DND-41 (cell line): ENCODE results near the gene DYSF.

Source experiments
- EZH2 ChIP-seq: IDR thresholded peaks from 3 replicates; pipeline ENCODE4 v1.6.1; 2012; ENCODE audit warnings: borderline replicate concordance, low read depth, mild to moderate bottlenecking, moderate library complexity, low read length, inconsistent platforms; ENCODE audit not compliant: severe bottlenecking
- TF ChIP-seq, protein P1 (sequence below): IDR thresholded peaks from 2 replicates; pipeline ENCODE4 v1.5.1; 2012; ENCODE audit warnings: borderline replicate concordance, low read length, moderate library complexity, mild to moderate bottlenecking; ENCODE audit not compliant: poor library complexity, severe bottlenecking; ENCODE audit errors: extremely low read depth

DNA sequence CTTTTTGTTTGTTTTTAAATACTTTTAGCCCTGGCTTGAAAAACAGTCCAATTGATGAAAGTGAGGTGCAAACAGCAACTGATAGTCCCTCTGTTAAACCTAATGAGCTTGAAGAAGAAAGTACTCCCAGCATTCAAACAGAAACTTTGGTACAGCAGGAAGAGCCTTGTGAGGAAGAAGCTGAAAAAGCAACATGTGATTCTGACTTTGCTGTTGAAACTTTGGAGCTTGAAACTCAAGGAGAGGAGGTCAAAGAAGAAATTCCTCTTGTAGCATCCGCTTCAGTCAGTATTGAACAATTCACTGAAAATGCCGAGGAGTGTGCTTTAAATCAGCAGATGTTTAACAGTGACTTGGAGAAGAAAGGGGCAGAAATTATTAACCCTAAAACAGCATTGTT lies 30.6 kb upstream of the DYSF start:
- TF ChIP-seq, protein P1, sequence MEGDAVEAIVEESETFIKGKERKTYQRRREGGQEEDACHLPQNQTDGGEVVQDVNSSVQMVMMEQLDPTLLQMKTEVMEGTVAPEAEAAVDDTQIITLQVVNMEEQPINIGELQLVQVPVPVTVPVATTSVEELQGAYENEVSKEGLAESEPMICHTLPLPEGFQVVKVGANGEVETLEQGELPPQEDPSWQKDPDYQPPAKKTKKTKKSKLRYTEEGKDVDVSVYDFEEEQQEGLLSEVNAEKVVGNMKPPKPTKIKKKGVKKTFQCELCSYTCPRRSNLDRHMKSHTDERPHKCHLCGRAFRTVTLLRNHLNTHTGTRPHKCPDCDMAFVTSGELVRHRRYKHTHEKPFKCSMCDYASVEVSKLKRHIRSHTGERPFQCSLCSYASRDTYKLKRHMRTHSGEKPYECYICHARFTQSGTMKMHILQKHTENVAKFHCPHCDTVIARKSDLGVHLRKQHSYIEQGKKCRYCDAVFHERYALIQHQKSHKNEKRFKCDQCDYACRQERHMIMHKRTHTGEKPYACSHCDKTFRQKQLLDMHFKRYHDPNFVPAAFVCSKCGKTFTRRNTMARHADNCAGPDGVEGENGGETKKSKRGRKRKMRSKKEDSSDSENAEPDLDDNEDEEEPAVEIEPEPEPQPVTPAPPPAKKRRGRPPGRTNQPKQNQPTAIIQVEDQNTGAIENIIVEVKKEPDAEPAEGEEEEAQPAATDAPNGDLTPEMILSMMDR: no peak
- no peak for TF ChIP-seq EZH2
